Trophoblast cell (in vitro differentiated cells and primary cell): ENCODE results near the gene CLDN2.

ENCODE experiments used
- DNase-seq, 2 donors: peaks; one replicate each; pipeline ENCODE4 v3.0.0-alpha.2; 2016
- H2AFZ ChIP-seq: 2 replicates; pipeline ENCODE4 v1.6.1; 2013; ENCODE audit warnings: low read length, moderate library complexity, mild to moderate bottlenecking; ENCODE audit not compliant: insufficient read depth, poor library complexity
- H2AK5ac ChIP-seq: 2 replicates; pipeline ENCODE4 v1.6.1; 2013; ENCODE audit warnings: mild to moderate bottlenecking, low read length
- H2BK120ac ChIP-seq: 2 replicates; pipeline ENCODE4 v1.6.1; 2013; ENCODE audit warnings: low read length, mild to moderate bottlenecking, moderate library complexity; ENCODE audit not compliant: insufficient read depth, poor library complexity
- H2BK12ac ChIP-seq: 2 replicates; pipeline ENCODE4 v1.6.1; 2013; ENCODE audit warnings: mild to moderate bottlenecking, low read length, moderate library complexity
- H2BK5ac ChIP-seq: 2 replicates; pipeline ENCODE4 v1.6.1; 2013; ENCODE audit warnings: low read length, low read depth, moderate library complexity, mild to moderate bottlenecking; ENCODE audit not compliant: poor library complexity
- H3K14ac ChIP-seq: 2 replicates; pipeline ENCODE4 v1.6.1; 2013; ENCODE audit warnings: mild to moderate bottlenecking, low read length
- H3K18ac ChIP-seq: 2 replicates; pipeline ENCODE4 v1.6.1; 2013; ENCODE audit warnings: mild to moderate bottlenecking, low read length
- H3K23ac ChIP-seq: 2 replicates; pipeline ENCODE4 v1.6.1; 2013; ENCODE audit warnings: low read length
- H3K27ac ChIP-seq: 2 replicates; pipeline ENCODE4 v1.5.1; 2013; ENCODE audit warnings: low read depth, mild to moderate bottlenecking, inconsistent platforms, low read length, moderate library complexity
- H3K27me3 ChIP-seq: 2 replicates; pipeline ENCODE4 v1.6.1; 2013; ENCODE audit warnings: inconsistent platforms, mild to moderate bottlenecking, low read length, moderate library complexity; ENCODE audit not compliant: insufficient read depth
- H3K36me3 ChIP-seq, 2 experiments: 1 replicate in 1 of 2; 2 replicates in 1 of 2; pipeline ENCODE4 v1.6.1; 2013; ENCODE audit warnings: low read length in 2 of 2, mild to moderate bottlenecking in 2 of 2, moderate library complexity in 1 of 2; ENCODE audit not compliant: insufficient read depth in 2 of 2, control insufficient read depth in 1 of 2
- H3K4ac ChIP-seq: 2 replicates; pipeline ENCODE4 v1.6.1; 2013; ENCODE audit warnings: low read depth, mild to moderate bottlenecking, low read length, moderate library complexity
- H3K4me1 ChIP-seq, 2 experiments: 1 replicate in 1 of 2; 2 replicates in 1 of 2; pipeline ENCODE4 v1.6.1; 2013; ENCODE audit warnings: low read length in 2 of 2, mild to moderate bottlenecking in 2 of 2, moderate library complexity in 1 of 2; ENCODE audit not compliant: insufficient read depth in 2 of 2, control insufficient read depth in 1 of 2
- H3K4me2 ChIP-seq: 2 replicates; pipeline ENCODE4 v1.6.1; 2013; ENCODE audit warnings: inconsistent platforms, mild to moderate bottlenecking, low read length, moderate library complexity
- H3K4me3 ChIP-seq: 2 replicates; pipeline ENCODE4 v1.5.1; 2013; ENCODE audit warnings: mild to moderate bottlenecking, low read depth, low read length, inconsistent platforms
- H3K79me1 ChIP-seq: one replicate; pipeline ENCODE4 v1.6.1; 2013; ENCODE audit warnings: low read length
- H3K79me2 ChIP-seq: 2 replicates; pipeline ENCODE4 v1.6.1; 2013; ENCODE audit warnings: low read length, mild to moderate bottlenecking; ENCODE audit not compliant: control insufficient read depth, insufficient read depth, poor library complexity
- H3K9ac ChIP-seq: 2 replicates; pipeline ENCODE4 v1.6.1; 2013; ENCODE audit warnings: mild to moderate bottlenecking, low read length
- H3K9me3 ChIP-seq: 2 replicates; pipeline ENCODE4 v1.6.1; 2013; ENCODE audit warnings: low read depth, mild to moderate bottlenecking, control low read depth, inconsistent platforms, low read length; ENCODE audit not compliant: insufficient read depth
- H4K12ac ChIP-seq: 2 replicates; pipeline ENCODE4 v1.6.1; 2013; ENCODE audit warnings: low read depth, mild to moderate bottlenecking, low read length, moderate library complexity
- H4K8ac ChIP-seq: 2 replicates; pipeline ENCODE4 v1.6.1; 2013; ENCODE audit warnings: low read depth, mild to moderate bottlenecking, low read length, moderate library complexity
- H4K91ac ChIP-seq: one replicate; pipeline ENCODE4 v1.6.1; 2013; ENCODE audit warnings: low read depth, mild to moderate bottlenecking, low read length, moderate library complexity
- WGBS: extraction: QIAGEN DNeasy Blood & Tissue Kit; methylation state at CpG from one replicate; pipeline ENCODE4 v1.1.7; 2013; ENCODE audit warnings: missing lambda C conversion rate; ENCODE audit not compliant: insufficient read length, insufficient coverage; ENCODE audit errors: extremely low coverage; 5-methylcytosine and 5-hydroxymethylcytosine counted together

Gene CLDN2

GRCh38 chrX:106940068-106940467 is 19.9 kb downstream of the CLDN2 start:
- Histone ChIP-seq H2BK5ac (no peak overlapping the region), H3K79me2 (no peaks in the 10 kb centered on the region), H2BK120ac (no peak overlapping the region), H3K23ac (no peak overlapping the region), H3K14ac (no peak overlapping the region), H3K36me3 (no peaks in the 10 kb centered on the region), H3K27me3 (no peaks in the 10 kb centered on the region), H3K4me3 (no peak overlapping the region), H3K4me1 (peaks cover 0 to 2% of the 10 kb centered on the region in 2 experiments), H3K27ac (no peak overlapping the region), H2AK5ac (no peak overlapping the region), H2BK12ac (no peak overlapping the region), H4K91ac (no peak overlapping the region), H4K8ac (no peak overlapping the region), H3K18ac (no peak overlapping the region), H3K9me3 (no peaks in the 10 kb centered on the region), H3K4me2 (no peak overlapping the region), H4K12ac (no peak overlapping the region), H3K9ac (no peak overlapping the region), H3K4ac (no peak overlapping the region), H2AFZ (no peak overlapping the region), H3K79me1 (no peaks in the 10 kb centered on the region)
- WGBS: no CpG with 5 or more reads among the region's 1 CpG
- no peak for DNase-seq

DNA sequence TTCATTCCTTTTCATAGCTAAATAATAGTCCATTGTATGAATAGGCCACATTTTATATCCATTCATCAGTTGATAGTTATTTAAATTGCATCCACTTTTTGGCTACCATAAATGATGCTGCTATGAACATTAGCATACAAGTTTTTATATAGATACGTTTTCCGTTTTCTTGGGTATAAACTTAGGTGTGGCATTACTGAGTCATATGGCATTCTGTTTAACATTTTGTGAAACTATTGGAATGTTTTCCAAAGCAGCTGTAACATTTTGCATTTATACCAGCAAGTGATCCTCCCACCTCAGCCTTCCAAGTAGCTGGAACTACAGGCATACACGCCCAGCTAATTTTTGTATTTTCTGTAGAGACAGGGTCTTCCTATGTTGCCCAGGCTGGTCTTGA is 26.3 kb downstream of the CLDN2 start:
- no peak overlapping the region for H3K4me3 ChIP-seq
- DNase-seq: peak in 1 of 2 donors; percentile 31
- H2AFZ ChIP-seq: no peak overlapping the region
- H2BK5ac ChIP-seq: no peak overlapping the region
- H3K4me2 ChIP-seq: no peak overlapping the region
- no peak overlapping the region for H3K27ac ChIP-seq
- no peak overlapping the region for H3K23ac ChIP-seq
- WGBS: no CpG with 5 or more reads among the region's 3 CpGs
- no peaks in the 10 kb centered on the region for H3K79me2 ChIP-seq
- H4K8ac ChIP-seq: no peak overlapping the region
- no peaks in the 10 kb centered on the region for H3K79me1 ChIP-seq
- no peak overlapping the region for H4K91ac ChIP-seq
- no peak overlapping the region for H2AK5ac ChIP-seq
- no peaks in the 10 kb centered on the region for H3K4me1 ChIP-seq
- no peak overlapping the region for H3K14ac ChIP-seq
- no peak overlapping the region for H4K12ac ChIP-seq
- no peak overlapping the region for H3K18ac ChIP-seq
- H2BK120ac ChIP-seq: no peak overlapping the region
- no peak overlapping the region for H2BK12ac ChIP-seq
- no peak overlapping the region for H3K9ac ChIP-seq
- no peaks in the 10 kb centered on the region for H3K27me3 ChIP-seq
- H3K9me3 ChIP-seq: no peaks in the 10 kb centered on the region
- H3K36me3 ChIP-seq: peaks cover 0 to 1% of the 10 kb centered on the region in 2 experiments
- no peak overlapping the region for H3K4ac ChIP-seq

GRCh38 chrX:106948641-106949040 is 28.4 kb downstream of the CLDN2 start:
- H3K9ac ChIP-seq: no peak overlapping the region
- no peaks in the 10 kb centered on the region for H3K9me3 ChIP-seq
- no peak overlapping the region for H3K23ac ChIP-seq
- no peak overlapping the region for H2BK120ac ChIP-seq
- no peak overlapping the region for H2BK5ac ChIP-seq
- H3K27ac ChIP-seq: no peak overlapping the region
- no peaks in the 10 kb centered on the region for H3K4me1 ChIP-seq
- no peaks in the 10 kb centered on the region for H3K79me1 ChIP-seq
- peaks cover 0 to 1% of the 10 kb centered on the region in 2 experiments for H3K36me3 ChIP-seq
- H3K18ac ChIP-seq: no peak overlapping the region
- H2BK12ac ChIP-seq: no peak overlapping the region
- no peak overlapping the region for H3K4me2 ChIP-seq
- no peak overlapping the region for H4K91ac ChIP-seq
- no peak overlapping the region for H4K8ac ChIP-seq
- no peak overlapping the region for H3K4ac ChIP-seq
- H2AK5ac ChIP-seq: no peak overlapping the region
- no CpG with 5 or more reads among the region's 3 CpGs for WGBS
- H2AFZ ChIP-seq: no peak overlapping the region
- DNase-seq: peak in 1 of 2 donors; percentile 42
- H3K79me2 ChIP-seq: no peaks in the 10 kb centered on the region
- no peak overlapping the region for H3K4me3 ChIP-seq
- H3K27me3 ChIP-seq: no peaks in the 10 kb centered on the region
- H3K14ac ChIP-seq: no peak overlapping the region
- H4K12ac ChIP-seq: no peak overlapping the region

GRCh38 chrX:106949366-106949765 is 29.2 kb downstream of the CLDN2 start:
- peaks cover 0 to 1% of the 10 kb centered on the region in 2 experiments for H3K36me3 ChIP-seq
- H2BK5ac ChIP-seq: no peak overlapping the region
- no peak for DNase-seq
- H2BK12ac ChIP-seq: no peak overlapping the region
- H3K14ac ChIP-seq: no peak overlapping the region
- no peak overlapping the region for H2BK120ac ChIP-seq
- no peaks in the 10 kb centered on the region for H3K27me3 ChIP-seq
- H4K12ac ChIP-seq: no peak overlapping the region
- no peaks in the 10 kb centered on the region for H3K9me3 ChIP-seq
- no peaks in the 10 kb centered on the region for H3K4me1 ChIP-seq
- no peak overlapping the region for H3K9ac ChIP-seq
- no peak overlapping the region for H3K4me2 ChIP-seq
- H3K79me2 ChIP-seq: no peaks in the 10 kb centered on the region
- H4K8ac ChIP-seq: no peak overlapping the region
- no peak overlapping the region for H2AK5ac ChIP-seq
- no peak overlapping the region for H3K27ac ChIP-seq
- H3K18ac ChIP-seq: no peak overlapping the region
- no peak overlapping the region for H4K91ac ChIP-seq
- no peak overlapping the region for H3K4ac ChIP-seq
- H3K4me3 ChIP-seq: no peak overlapping the region
- no CpG with 5 or more reads among the region's 1 CpG for WGBS
- H2AFZ ChIP-seq: no peak overlapping the region
- no peak overlapping the region for H3K23ac ChIP-seq
- no peaks in the 10 kb centered on the region for H3K79me1 ChIP-seq
